Measurements from ENCODE around the gene NLRP8.
"Not testable (repeated sequence)": the region's sequence is repeated elsewhere in the genome, so short reads cannot be mapped to it uniquely, and the experiment has no call there.

Gene NLRP8

DNA sequence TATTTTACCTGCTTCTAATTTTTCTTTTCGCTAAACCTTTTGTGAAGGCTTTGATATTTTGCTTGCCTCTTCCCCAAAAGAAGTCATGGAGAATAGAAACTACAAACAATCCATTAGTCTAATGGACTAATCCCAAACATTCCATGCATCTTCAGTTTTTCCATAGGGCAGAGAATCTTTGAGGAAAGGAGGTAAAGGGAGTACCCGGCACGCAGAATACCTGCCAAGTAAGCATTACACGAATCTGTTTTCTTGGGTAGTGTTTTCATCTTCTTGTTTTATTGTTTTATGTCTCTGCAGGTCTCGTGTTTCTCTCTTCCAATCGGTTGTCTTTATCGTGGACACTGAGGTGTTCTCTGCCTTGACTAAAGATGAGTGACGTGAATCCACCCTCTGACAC, at the start of gene NLRP8:
NLRP8 (plus strand) TSS at position 301 of the 400 bp plus-strand sequence.
- no peak for DNase-seq

DNA sequence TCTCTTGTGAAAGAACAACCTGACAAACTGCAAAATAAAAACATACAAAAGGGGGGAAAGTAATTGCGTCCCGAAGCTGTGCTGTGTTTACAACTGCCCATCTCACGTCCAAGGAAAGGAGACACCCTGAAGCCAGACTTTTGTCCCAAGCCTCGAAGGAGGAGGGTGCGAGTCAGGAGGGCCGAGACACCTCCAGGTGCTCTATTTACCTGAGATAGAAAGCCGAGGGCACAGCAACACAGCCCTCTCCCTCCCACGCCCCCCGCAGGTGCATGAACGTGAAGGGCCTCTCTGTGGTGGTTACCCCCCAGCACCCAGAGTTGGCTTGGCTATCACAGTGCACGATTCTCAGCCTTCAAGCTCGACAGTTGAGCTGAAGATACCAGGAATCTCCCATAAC, 48.7 kb upstream of the NLRP8 start:
- DNase-seq: no peak

DNA sequence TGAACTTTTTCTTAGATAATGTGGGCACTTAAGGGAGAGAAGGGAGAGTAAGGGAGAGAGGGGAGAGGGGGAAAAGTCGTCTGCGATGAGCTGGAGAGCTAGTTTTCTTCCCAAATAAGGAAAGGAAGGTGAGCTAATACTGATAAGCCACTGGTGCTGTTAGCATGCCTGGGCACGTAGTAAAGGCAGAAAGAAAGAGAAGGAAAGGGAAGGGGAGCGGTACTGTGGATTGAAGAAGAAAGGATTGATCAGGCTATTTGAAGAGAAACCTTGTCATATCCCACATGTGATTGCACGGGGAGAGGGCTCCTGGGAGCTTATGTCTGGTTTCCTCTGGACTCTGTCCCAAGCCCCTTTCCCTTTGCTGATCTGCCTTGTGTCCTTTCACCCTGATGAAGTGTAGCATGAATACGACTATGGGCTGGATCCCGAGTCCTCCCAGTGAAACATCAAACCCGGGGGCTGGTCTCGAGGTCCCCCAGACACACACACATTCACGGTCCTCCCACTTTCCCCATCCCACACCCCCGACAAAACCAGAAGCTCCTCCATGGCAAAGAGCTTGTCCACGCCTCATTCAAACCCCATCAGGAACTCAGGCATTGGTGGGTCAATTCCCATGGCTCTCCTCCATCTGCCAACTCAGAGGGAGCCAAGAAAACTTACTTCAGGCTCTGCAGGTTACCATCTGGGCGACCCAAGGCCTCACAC, 46.1 kb upstream of the NLRP8 start:
- no peak for DNase-seq

DNA sequence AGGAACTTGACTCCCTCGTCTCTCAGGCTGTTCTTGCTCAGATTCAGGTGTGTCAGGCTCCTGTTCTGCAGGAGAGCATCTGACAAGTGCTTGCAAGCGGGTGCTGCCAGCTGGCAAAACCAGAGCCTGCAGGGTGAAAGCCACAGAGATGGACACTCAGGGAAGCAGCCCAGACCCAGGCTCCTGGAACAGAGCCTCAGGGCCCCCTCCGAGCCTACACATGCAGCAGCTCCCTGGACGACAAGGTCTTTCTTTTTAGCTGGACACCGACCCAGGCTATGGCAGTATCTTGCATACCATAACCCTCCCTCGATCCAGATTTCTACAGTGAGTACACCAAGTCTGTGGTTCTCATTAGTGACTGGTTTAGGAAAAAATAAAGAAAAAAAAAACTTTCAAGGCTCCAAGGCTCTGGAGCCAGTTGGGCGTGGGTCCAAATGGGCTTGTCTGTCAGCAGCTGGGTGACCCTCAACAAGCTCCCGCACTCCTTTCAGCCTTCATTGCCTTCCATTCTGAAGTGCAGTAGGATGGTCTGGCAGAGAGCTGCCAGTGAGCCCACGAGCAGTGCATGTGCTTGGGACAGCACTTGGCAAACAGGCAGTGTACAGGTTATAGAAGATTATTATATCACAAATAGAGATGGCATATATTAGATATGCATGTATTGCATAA, 45.4 kb upstream of the NLRP8 start:
- no peak for DNase-seq

DNA sequence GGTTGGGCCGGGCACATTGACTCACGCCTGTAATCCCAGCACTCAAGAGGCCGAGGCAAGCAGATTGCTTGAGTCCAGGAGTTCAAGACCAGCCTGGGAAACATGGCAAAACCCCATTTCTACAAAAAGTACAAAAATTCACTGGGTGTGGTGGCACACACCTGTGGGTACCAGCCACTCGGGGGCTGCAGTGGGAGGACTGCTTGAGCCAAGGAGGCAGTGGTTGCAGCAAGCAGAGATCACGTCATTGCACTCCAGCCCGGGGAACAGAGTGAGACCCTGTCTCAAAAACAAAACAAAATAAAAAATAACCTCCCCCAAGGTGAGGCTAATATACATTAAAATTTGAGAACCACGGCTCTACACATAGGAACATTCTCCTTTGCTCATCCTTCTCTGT, 40.3 kb upstream of the NLRP8 start:
- no peak for DNase-seq

DNA sequence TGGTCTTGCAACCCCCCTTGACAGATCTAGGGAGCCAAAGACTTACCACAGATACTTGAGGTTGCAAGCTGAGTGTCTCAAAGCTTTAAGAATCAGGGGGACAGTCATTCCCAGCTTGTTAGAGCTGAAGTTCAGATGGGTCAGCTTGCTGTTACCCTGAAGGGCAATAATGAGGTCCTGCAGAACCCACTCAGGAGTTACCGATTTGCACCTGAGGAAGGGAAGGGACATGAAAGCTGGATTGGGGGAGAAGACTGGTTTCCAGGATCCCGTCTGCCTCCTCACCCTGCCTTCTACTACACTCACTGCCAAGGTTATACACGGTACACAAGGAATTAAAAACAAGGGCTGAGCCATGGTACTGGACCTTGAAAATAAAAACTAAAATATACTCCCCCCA, 39.9 kb upstream of the NLRP8 start:
- DNase-seq: no peak

DNA sequence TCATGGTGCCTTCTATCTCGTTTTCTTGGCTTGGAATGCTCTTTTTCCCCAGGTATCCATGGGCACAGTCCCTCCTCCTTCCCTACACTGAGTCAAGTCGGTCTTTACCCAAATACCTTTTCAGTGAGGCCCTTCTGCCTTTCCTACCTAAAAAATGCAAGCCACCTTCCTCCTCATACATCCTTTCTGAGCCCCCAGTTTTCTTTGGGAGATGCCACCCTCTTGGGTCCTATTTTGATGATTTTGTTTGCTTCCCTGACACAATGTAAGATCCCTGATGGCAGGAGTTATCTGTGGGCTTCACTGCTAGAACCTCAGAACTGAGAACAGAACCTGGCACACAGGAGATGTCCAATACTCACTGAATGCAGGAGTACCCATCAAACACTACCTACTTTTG, 37.8 kb upstream of the NLRP8 start:
- DNase-seq: no peak

DNA sequence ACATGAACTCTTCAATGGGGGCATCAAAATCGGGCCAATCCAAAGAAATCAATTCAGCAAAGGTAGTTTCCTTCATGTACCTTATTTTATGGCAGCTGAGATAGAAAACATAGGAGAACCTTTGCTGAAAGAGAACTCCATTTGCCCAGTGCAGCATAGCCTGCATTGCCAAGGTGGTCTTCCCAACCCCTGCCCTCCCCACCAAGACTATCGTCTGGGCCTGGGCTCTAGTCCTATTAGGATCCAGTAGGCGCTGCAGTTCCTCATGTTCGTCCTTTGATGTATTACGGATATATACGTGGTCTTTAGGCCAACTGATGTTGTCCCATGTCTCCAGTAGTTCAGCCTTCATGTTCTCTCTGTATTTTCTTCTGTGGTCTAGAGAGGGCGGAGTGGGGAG, 34.7 kb upstream of the NLRP8 start:
- DNase-seq: no peak

DNA sequence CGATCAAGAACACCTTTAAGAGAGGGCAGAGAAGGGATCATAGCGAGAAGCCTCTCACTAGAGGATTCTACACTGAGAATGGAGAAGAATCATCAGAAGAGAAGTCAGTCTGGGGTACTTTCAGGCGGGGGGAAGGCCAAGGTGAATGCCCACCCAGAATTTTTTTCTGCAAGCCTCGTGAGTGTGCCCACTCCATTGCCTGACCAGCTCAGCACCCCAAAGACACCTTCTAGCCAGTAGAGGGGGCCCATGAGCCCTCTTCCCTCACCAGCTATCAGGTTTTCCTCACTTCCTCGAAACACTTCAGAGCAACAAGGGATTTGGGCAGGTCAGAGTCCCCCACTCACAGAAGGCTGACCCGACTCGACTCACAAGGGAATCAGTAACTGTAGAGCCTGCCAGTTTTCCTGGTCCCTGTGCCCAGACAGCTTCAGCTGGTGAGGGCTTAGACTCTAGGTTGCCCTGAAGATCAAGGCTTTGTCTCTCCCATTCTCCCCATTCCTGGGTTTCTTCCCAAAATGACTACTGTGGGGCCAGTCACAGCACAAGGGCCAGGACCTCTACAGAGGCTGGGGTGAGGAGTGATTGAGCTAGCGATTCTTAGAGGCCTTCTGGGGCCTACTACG, 33.9 kb upstream of the NLRP8 start:
- DNase-seq: no peak

DNA sequence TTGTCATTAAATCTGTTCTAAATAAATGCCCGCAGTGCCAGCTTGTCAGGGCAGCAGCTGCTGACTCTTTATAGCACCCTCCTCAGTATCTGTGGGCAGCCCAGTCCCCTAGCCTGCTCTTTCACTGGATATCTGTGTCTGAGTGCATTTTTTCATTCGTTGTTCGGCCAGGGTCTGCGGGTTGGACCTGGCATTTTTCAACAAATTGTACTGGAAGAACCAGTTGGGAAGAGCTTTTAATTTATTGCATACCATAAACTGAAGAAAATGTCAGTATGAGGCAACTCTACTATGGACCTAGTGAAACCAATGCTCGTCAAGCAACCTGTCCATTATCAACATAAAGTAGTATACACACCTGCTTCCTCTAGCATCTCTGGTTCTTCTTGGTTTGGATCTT, 24.1 kb upstream of the NLRP8 start:
- no peak for DNase-seq

DNA sequence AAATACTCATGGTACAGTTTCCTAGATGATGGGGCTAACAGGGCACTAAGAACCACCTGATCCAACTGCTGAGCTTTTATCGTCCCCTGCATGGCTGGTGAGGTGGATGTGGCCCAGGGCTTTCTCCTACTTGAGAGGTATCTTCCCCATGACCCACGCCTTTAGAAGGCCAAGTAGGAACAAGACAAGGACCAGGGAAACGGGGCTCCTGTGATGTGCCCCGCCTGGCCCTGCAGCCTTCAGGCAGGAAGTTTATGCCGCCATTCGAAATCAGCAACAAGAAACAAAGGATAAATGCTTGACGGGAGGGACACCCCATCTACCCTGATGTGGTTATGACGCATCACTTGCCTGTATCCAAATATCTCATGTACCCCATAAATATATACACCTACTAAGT, 19.6 kb upstream of the NLRP8 start:
- DNase-seq: no peak

DNA sequence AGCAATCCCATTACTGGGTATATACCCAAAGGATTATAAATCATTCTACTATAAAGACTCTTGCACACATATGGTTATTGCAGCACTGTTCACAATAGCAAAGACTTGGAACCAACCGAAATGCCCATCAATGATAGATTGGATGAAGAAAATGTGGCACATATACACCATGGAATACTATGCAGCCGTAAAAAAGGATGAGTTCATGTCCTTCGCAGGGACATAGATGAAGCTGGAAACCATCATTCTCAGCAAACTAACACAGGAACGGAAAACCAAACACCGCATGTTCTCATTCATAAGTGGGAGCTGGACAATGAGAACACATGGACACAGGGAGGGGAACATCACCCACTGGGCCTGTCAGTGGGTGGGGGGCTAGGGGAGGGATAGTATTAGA, 18.4 kb upstream of the NLRP8 start:
- DNase-seq: not testable (repeated sequence)

DNA sequence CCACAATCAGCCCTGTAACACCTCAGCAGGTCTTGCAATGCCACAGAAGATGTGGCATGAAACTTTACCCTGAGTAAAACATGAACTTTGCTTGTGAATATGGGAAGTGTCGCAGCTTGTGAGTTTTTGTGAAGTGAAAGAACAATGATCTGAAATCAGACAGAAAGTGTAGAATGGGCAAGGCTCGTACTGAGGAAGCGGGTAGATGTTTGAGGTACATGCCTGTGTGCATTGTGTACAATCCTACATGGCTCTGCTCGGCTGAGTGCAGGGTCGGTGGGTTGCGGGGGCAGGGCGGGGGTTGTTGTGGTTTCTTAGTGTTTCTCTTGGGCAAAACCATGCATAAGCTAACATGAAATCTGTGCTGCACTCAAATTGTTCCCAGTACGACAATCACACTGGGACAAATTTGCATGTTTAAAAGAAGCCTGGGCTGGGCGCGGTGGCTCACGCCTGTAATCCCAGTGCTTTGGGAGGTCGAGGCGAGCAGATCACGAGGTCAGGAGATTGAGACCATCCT, 16.6 kb upstream of the NLRP8 start:
- DNase-seq: no peak

DNA sequence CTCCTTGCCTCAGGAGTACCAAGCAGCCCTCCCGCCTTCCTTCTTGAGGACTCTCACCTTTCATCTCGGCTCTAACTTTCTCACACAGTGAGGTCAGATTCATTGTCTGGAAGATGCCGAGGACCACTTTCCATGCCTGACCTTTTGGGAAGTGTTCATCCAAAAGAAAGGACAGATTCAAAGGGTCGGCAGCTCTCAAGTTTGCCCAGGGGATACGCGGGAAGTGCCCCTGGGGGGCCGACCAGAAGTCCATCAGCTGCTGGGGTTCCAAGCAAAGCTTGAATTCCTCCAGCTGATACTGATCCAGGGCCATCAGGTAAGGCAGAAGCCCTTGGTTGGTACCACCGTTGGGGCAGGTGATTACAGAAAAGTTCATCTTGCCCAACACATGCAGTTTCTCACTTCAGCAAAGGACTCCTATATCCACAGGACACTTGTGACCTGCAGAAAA, 15.7 kb upstream of the NLRP8 start, which contains the start of gene NLRP13:
NLRP13 (minus strand) TSS at position 401 of the 451 bp plus-strand sequence; CDS start at position 376, 25 bp downstream.
- DNase-seq: no peak

DNA sequence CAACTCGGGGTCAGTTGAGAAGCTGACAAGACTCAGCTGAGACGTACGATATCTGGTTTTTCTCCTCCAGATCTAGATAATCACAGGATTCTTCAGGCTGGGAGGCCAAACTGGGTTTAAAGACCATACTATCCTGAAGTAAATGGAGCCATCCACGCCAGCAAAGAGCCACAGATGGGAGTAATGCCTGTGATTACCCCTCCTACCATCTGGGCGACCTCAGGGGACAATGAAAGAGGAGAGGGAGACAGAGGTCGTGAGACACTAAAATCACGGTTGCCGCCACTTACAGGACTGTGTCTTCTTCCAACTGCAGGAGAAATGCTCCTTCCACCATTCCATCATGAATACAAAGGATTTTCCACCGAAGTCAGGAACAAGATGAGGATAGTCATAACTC, 12.4 kb upstream of the NLRP8 start:
- no peak for DNase-seq

DNA sequence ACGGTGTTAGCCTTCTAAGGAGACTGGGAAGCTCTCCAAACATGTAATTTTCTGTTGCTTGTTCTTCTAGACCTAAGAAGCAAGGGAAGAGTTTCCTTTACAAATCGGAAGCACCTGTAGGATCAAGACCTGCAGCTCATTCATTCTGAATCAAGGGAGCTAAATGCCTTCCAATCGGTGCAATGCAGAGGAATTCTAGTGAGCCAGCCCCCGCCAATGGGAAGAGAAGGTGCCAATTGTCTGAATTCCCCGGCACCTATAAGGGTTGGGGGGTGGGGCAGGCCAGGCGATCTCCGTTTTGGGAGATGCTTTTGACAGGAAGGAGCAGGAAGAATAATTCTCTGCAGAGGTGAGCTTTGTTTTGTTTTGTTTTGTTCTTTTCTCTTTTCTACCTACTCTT, 8.4 kb upstream of the NLRP8 start:
- no peak for DNase-seq

DNA sequence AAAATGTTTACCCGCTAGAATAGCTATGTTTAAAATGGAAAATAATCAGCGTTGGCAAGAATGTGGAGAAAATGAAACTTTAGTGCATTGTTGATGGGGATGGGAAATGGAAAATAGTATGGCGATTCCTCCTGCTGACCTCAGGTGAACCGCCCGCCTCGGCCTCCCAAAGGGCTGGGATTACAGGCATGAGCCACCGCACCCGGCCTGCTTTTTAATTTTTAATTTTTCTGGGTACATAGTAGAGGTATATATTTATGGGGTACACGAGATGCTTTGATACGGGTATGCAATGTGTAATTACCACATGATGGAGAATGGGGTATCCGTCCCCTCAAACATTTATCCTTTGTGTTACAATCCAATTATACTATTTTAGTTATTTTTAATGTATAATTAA, 7.3 kb upstream of the NLRP8 start:
- no peak for DNase-seq

DNA sequence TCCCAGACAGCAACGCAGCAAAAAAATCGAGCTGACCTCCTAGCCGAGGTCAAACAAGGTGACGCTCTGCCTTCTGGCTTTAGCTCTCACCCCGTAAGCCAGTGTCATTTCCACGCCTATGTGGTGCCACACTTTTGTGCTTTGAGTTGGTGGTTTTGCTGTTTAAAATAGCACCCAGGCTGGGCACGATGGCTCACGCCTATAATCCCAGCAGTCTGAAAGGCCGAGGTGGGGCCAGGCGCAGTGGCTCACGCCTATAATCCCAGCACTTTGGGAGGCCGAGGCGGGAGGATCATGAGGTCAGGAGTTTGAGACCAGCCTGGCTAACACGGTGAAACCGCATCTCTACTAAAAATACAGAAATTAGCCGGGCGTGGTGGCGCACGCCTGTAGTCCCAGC, 2.9 kb downstream of the NLRP8 start:
- not testable (repeated sequence) for DNase-seq

DNA sequence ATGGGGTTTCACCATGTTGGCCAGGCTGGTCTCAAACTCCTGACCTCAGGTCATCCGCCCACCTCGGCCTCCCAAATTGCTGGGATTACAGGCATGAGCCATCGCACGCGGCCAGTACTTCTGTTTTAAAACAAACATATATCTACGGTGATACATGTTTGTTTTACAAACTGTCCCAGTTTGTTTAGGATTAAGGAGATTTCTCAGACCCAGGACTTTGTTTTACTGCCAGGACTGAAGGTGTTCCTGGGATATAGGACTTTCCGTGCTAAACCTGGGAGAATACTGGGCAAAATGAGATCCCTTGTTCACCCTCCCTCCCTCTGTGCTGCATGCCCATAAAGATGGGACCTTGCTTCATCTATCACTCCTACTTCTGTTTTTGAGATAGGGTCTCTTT, 8.8 kb downstream of the NLRP8 start:
- DNase-seq: no peak

DNA sequence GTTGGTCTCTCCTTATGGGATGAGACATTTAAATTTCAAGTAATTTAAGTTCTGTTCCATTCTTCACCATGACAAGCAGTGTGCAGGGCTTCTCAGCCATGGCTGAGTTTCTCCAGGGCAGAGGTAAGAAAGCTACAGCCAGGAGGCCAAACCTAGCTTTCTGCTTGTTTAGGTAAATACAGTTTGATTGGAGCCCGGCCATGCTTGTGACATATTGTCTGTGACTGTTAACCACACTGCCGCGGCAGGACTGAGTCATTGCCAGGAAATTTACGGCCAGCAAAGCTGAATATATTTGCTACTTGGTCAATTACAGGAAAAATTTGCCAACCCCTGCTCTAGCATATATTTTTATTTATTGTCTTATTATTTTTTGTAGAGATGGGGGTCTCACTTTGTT, 10.7 kb downstream of the NLRP8 start:
- DNase-seq: no peak

DNA sequence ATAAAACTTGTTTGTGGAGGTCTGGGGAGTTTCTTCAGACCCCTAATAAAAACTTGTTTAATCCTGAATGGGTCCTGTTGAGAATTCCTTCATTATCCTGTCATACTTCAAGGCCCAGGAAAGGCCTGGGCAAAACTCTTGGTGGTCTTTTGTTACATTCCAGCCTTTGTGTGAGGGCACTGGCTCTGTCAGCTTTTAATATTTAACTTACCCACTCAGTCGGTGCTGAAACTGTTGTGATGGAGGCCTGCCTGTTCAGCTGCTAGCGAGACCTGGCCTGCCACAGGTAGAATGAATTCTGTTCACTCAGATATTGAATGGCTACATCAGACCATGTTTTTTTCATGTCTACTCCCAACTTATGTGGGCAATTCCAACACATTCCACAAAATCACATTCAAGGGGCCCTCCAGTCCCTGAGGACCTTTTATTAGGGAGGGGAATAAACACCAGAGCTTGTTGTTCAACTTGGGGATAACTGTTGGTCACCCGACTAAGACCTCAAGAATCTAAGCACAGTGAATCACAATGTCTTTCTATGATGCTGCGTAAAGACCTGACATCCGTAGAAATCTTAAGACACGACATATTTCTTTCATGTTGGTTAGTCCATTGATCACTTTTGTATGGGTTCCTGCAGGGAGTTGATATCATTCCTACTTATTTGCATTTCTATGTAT, 12.5 kb downstream of the NLRP8 start:
- DNase-seq: no peak

DNA sequence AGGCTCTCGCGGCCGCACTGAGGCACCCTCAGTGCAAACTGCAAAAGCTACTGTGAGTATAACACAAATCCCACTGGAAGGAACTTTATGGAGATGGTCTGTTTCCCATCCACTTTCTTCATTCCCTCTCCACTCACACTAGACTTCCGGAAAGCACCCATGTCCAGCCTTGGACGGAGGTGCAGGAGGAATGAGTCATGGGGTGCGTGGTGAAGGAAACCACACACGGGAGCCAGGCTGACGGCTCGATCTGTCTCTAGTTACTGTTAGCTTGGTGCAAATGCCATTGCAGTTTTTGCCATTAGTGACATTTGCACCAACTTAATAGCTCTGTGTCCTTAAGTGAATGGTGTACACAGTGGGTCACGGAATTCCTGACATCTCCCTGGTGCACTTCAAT, 14.6 kb downstream of the NLRP8 start:
- no peak for DNase-seq

DNA sequence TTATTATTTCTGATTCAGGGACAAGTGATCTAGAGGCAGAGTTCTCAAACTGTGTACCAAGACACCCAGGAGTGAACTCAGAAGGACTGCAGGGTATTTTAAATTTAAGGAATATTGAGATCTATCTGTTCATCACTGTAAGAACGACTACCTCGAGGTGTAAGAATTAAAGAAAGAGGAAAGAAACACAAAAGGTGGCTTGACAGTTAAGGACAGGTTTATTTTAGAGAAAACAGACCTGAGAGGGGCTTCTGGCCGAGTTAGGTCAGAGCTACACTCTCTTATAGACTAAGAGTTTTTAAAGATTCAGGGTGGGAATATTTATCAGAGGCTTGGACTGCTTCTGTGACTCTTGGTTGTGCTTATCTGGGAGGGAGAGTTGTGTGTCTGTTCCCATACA, 26.4 kb downstream of the NLRP8 start:
- no peak for DNase-seq

Data from retina (tissue), 1 donor.